Measurements from ENCODE around the gene HMGCL.

DNA sequence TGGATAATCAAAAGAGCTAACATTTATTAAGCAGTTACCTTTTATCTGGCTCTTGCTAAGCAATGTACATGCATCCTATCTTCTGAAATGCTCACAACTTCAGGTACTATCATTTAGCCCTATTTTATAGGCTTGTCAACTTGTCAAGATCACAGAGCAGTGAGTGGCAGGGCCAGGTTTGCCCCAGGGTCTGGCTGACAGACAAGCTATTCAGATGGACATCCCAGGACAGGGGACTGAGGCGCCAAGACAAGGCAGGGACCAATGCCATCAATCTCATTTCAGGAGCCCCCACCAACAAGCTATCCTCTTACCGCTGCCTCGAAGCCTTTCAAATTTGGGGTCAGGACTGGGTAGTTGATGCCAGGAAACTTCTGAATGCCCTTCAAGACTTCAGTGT is 8.9 kb downstream of the HMGCL start:
- TF ChIP-seq, protein P1, sequence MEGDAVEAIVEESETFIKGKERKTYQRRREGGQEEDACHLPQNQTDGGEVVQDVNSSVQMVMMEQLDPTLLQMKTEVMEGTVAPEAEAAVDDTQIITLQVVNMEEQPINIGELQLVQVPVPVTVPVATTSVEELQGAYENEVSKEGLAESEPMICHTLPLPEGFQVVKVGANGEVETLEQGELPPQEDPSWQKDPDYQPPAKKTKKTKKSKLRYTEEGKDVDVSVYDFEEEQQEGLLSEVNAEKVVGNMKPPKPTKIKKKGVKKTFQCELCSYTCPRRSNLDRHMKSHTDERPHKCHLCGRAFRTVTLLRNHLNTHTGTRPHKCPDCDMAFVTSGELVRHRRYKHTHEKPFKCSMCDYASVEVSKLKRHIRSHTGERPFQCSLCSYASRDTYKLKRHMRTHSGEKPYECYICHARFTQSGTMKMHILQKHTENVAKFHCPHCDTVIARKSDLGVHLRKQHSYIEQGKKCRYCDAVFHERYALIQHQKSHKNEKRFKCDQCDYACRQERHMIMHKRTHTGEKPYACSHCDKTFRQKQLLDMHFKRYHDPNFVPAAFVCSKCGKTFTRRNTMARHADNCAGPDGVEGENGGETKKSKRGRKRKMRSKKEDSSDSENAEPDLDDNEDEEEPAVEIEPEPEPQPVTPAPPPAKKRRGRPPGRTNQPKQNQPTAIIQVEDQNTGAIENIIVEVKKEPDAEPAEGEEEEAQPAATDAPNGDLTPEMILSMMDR (IDR thresholded peaks at IDR 0.05): no peak
- no peak for TF ChIP-seq POLR2A (IDR thresholded peaks at IDR 0.05)

Measured in uterus (tissue), 2 donors.